ENCODE results near the gene PHACTR3. TPM values are rescaled to one million over a fixed set of nuclear protein-coding genes. Genes with fewer than 3 reads are reported as not detected.

Gene PHACTR3
- total and polyA plus RNA-seq, 2 donors: 0.62 to 2.7 TPM

DNA sequence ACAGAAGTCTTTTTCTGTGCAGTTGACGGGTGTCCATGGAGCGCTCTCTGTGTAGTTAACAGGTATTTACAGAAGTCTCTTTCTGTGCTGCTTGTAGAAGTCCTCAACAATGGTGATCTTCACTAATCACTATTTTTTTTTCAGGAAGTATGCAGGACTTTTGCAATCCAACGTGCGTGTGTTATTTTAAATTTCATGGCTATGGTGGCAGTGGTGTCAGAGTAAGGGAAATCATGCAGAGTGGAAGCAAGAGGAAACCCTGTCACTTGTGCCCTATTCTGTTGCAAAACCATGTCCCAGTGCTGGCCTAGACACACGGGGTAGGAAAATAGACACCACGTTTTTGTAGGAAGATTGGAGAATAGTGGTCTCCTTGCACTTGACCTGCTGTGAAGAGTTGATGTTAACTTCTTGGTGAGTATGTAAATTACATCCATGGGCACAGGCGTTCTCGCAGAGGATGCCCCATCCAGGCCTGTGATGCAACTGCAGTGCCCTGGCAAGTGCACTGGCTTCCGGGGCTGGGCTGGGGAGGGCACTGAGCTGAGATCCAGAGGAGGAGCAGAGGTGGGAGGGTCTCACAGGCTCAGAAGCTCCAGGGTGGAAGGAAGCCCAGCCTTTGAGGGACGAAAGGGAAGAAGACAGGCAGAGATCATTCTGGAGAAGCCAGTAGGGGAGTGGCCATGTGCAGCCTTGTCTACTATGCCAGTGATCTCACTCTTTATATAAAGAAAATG lies 182.6 kb downstream of the PHACTR3 start:
- no peak overlapping the region for H3K27ac ChIP-seq (ENCODE audit: low read depth)
- 72% methylated on average over 10 of the region's 10 CpGs for WGBS
- no peaks in the 10 kb centered on the region for H3K4me1 ChIP-seq (ENCODE audit: insufficient read depth)
- no peak overlapping the region for H3K4me3 ChIP-seq (ENCODE audit: low read depth, low read length)
- DNase-seq (ENCODE audit: extremely low spot score): no peak
- no peaks in the 10 kb centered on the region for H3K36me3 ChIP-seq (ENCODE audit: insufficient read depth)

DNA sequence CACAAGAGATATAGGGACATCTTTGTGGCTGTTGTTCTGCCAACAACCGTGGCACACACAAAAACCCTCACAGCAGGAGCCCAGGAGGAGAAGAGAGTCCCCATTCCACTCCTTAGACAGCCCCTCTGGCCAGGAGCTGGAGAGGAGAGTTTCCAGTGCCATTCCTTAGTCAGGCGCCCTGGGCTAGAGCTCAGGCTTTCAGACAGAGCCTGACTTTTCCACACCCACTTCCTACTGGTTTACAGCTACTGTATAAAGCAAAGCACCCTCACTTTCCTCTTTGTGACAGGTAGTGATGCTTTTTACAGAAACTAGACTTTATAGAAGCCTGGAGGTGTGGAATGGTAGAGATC lies 183.2 kb downstream of the PHACTR3 start:
- DNase-seq (ENCODE audit: extremely low spot score): no peak
- Histone ChIP-seq H3K27ac (ENCODE audit: low read depth) (no peak overlapping the region), H3K4me3 (ENCODE audit: low read depth, low read length) (no peak overlapping the region), H3K36me3 (ENCODE audit: insufficient read depth) (no peaks in the 10 kb centered on the region), H3K4me1 (ENCODE audit: insufficient read depth) (no peaks in the 10 kb centered on the region)
- WGBS: 41% methylated on average over 2 of the region's 2 CpGs

DNA sequence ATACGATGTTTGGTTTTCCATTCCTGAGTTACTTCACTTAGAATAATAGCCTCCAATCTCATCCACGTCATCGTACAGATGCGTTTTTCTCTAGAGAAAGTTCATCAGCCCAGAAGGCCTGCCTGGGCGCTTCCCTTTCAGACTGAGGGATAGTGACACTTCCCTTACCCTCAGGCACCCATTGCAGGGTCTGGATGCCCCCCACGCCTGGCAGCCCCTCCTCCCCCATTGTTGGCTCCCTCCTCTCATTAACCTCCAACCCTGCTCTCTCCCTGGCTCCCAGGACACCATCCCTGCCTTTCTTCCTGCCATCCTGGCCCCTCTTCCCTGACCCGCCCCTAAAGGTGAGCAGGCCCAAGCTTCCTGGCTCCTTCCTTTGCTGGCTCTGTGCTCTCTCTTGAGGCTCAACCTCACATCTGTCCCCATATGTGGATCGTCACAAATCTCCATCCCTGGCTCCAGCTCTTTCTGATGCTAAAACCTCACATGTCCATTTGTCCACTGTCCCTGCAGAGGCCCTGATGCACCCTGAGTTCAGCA lies 183.9 kb downstream of the PHACTR3 start:
- no peak overlapping the region for H3K27ac ChIP-seq (ENCODE audit: low read depth)
- no peak overlapping the region for H3K4me3 ChIP-seq (ENCODE audit: low read depth, low read length)
- no peaks in the 10 kb centered on the region for H3K36me3 ChIP-seq (ENCODE audit: insufficient read depth)
- no peak for DNase-seq (ENCODE audit: extremely low spot score)
- WGBS: 75% methylated on average over 8 of the region's 8 CpGs
- no peaks in the 10 kb centered on the region for H3K4me1 ChIP-seq (ENCODE audit: insufficient read depth)

DNA sequence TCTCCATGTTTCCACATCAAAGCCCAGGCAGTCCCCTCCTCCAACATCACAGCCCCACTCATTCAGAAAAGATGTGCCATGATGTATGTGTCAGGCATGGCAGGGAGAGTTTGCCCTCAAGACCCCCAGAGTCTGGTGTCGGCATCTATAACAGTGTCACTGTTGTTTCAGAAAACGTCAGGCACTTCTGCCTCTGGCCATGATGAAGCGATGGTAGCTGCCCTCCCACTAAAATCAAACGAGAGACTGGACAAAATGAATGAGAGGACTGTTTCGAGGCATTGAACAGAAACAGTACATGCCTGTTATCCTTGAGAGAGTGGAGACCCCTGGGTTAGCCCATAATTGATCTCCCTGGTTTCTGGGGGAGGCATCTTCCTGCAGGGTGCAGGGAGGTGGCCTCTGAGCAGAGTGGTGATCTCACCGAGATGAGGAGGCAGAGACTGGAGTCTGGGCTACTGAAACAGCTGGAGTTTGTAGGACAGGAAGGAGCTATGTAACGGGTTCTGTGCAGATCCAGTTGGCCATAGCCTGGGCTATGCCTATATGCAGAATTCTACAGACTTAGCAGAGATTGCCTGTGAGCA lies 184.6 kb downstream of the PHACTR3 start:
- Histone ChIP-seq H3K4me1 (ENCODE audit: insufficient read depth) (no peaks in the 10 kb centered on the region), H3K27ac (ENCODE audit: low read depth) (no peak overlapping the region), H3K36me3 (ENCODE audit: insufficient read depth) (no peaks in the 10 kb centered on the region), H3K4me3 (ENCODE audit: low read depth, low read length) (no peak overlapping the region)
- WGBS: 73% methylated on average over 7 of the region's 7 CpGs
- DNase-seq (ENCODE audit: extremely low spot score): no peak

DNA sequence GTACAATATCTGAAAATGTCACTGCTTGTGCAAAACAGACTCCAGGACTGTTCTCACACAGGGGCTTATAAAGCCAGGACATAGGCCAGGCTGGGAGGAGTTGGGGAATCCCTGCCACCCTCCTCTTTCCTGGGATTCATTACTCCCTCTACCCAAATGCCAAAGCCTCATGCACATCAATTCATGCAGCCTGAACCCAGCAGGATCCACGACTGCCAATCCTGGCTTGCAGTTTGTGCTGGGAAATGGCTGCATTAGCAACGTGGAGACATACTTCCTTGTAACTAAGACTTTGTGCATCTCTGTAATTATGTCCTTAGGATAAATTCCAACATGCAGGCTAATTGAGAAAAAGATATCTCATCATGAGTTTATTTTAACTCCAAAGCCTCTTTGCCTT lies 185.3 kb downstream of the PHACTR3 start:
- WGBS: 36% methylated on average over 2 of the region's 2 CpGs

DNA sequence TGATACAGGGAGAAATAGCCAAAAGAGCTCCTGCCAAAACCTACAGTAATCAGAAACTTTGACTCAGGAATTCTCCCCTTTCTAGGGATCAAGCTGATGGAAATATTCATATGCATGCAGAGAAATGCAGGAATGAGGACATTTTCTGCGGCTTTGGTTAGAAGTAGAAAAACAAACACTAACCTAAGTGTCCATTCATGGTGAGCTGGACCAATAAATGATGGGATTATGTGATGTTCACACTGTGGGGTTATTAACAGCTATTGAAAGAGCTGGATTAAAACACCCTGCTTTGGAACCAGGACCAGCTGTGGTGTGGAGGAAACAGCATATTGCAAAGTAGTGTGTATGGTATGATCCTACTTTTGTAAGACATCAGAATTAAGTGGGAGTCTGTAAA lies 186.0 kb downstream of the PHACTR3 start:
- no peak for DNase-seq (ENCODE audit: extremely low spot score)
- Histone ChIP-seq H3K4me3 (ENCODE audit: low read depth, low read length) (no peak overlapping the region), H3K36me3 (ENCODE audit: insufficient read depth) (no peaks in the 10 kb centered on the region), H3K27ac (ENCODE audit: low read depth) (no peak overlapping the region), H3K4me1 (ENCODE audit: insufficient read depth) (no peaks in the 10 kb centered on the region)
- WGBS: 62% methylated on average over 1 of the region's 1 CpG

More for the DNA sequence above, 185.3 kb downstream of the PHACTR3 start:
- no peaks in the 10 kb centered on the region for H3K4me1 ChIP-seq (ENCODE audit: insufficient read depth)
- DNase-seq (ENCODE audit: extremely low spot score): no peak
- H3K36me3 ChIP-seq (ENCODE audit: insufficient read depth): no peaks in the 10 kb centered on the region
- H3K27ac ChIP-seq (ENCODE audit: low read depth): no peak overlapping the region
- H3K4me3 ChIP-seq (ENCODE audit: low read depth, low read length): no peak overlapping the region

DNA sequence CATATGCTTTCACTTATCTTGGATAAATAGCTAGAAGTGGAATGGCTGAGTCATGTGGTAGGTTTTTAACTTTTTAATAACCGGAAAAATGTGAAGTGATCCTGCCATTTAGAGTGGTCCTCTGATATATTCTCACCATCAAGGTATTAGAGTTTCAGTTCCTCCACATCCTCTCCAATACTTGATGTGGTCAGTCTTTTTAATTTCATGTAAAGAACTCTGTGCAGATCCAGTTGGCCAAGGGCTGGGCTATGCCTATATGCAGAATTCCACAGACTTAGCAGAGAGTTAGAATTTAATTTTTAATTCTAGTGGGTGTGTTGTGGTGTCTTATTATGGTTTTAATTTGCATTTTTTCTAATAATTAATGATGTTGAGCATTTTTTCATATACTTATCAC lies 188.0 kb downstream of the PHACTR3 start:
- WGBS: 94% methylated on average over 1 of the region's 1 CpG
- no peak for DNase-seq (ENCODE audit: extremely low spot score)
- H3K4me3 ChIP-seq (ENCODE audit: low read depth, low read length): no peak overlapping the region
- no peaks in the 10 kb centered on the region for H3K36me3 ChIP-seq (ENCODE audit: insufficient read depth)
- no peak overlapping the region for H3K27ac ChIP-seq (ENCODE audit: low read depth)
- H3K4me1 ChIP-seq (ENCODE audit: insufficient read depth): no peaks in the 10 kb centered on the region

DNA sequence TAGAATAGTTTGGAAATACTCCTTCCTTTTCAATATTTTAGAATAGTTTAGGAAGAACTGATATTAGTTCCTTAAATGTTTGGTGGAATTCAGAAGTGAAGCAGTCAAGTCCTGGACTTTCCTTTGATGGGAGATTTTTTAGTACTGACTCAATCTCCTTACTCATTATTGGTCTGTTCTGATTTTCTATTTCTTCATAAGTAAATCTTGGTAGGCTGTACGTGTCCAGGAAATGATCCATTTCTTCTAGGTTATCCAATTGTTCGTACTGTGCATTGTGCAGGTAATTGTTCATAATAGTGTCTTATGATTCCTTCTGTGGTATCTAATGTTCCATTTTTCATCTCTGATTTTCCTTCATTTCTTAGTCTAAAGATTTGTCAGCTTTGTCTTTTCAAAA lies 190.2 kb downstream of the PHACTR3 start:
- no peak overlapping the region for H3K27ac ChIP-seq (ENCODE audit: low read depth)
- 69% methylated on average over 2 of the region's 2 CpGs for WGBS
- H3K36me3 ChIP-seq (ENCODE audit: insufficient read depth): no peaks in the 10 kb centered on the region
- no peak overlapping the region for H3K4me3 ChIP-seq (ENCODE audit: low read depth, low read length)
- H3K4me1 ChIP-seq (ENCODE audit: insufficient read depth): no peaks in the 10 kb centered on the region
- no peak for DNase-seq (ENCODE audit: extremely low spot score)

DNA sequence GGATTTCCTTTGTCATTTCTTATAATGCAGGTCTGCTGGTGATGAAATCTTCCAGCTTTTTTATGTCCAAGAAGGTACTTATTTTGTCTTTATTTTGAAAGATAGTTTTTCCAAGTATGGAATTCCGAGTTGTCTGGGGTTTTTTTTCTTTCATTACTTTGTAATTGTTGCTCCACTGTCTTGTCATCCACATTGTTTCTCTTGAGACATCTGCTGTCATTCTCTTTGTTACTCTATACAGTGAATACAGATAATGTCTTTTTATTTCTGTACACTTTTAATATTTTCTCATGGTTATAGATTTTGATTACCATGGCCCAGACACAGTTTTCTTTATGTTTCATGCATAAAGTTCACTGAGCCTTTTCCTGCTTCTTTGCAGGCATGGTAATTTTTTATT lies 196.0 kb downstream of the PHACTR3 start:
- 40% methylated on average over 1 of the region's 1 CpG for WGBS
- Histone ChIP-seq H3K4me1 (ENCODE audit: insufficient read depth) (no peaks in the 10 kb centered on the region), H3K36me3 (ENCODE audit: insufficient read depth) (no peaks in the 10 kb centered on the region), H3K27ac (ENCODE audit: low read depth) (no peak overlapping the region), H3K4me3 (ENCODE audit: low read depth, low read length) (no peak overlapping the region)
- no peak for DNase-seq (ENCODE audit: extremely low spot score)

DNA sequence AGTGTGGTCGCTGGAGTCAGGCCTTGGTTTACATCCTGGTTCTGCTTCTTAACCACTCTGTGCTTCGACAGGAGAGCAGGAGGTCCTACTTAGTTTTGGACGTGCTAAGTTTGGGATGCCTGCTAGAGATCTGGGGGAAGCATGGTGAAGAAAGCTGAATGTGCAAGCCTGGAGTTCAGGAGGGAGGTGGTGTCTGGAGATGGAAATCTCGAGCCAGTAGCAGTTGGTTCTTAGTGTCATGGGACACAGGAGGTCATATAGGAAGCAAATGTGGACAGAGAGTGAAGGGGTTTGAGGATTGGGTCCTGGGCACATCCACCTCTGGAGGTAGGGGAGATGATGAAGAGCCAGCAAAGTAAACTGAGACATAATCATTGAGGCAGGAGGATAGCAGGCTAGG lies 197.7 kb downstream of the PHACTR3 start:
- WGBS: 82% methylated on average over 4 of the region's 4 CpGs
- Histone ChIP-seq H3K4me3 (ENCODE audit: low read depth, low read length) (no peak overlapping the region), H3K36me3 (ENCODE audit: insufficient read depth) (no peaks in the 10 kb centered on the region), H3K4me1 (ENCODE audit: insufficient read depth) (no peaks in the 10 kb centered on the region), H3K27ac (ENCODE audit: low read depth) (no peak overlapping the region)
- DNase-seq (ENCODE audit: extremely low spot score): no peak

DNA sequence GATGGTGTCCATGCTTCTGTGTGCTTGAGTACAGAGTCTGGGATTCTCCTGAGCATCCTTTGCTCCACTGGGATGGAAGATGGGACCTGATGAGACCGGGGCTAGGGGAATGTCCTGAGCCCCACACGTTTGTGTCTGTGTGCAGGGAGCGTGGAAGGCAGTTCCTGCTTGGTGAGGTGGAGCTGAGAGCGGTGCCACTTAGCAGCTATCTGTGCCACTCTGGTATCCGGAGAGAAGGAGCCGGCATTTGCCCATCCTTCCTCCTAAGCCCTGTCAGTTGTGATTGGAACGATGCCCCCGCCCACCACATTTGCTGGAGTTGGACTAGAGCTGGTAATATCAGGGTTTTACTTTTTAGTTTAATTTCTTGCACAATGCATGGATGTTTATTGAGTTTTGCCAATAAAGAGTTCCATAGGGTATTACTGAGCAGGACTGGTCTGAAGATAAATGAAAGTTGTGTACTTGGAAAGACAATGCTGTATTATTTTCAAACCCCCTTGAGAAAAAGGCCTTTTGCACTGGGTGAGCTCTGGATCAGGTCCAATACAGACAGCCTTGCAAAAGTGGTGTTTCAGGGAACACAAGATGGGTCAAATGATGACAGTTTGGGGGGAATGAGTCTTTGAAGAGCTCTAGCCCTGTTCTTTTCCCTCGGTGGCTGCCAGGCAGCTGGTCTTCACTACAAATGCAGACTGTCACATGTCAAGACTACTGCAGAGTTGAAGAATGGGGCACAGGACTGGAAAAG lies 198.3 kb downstream of the PHACTR3 start:
- no peaks in the 10 kb centered on the region for H3K4me1 ChIP-seq (ENCODE audit: insufficient read depth)
- no peaks in the 10 kb centered on the region for H3K36me3 ChIP-seq (ENCODE audit: insufficient read depth)
- DNase-seq (ENCODE audit: extremely low spot score): no peak
- no peak overlapping the region for H3K27ac ChIP-seq (ENCODE audit: low read depth)
- WGBS: 81% methylated on average over 9 of the region's 9 CpGs
- no peak overlapping the region for H3K4me3 ChIP-seq (ENCODE audit: low read depth, low read length)

DNA sequence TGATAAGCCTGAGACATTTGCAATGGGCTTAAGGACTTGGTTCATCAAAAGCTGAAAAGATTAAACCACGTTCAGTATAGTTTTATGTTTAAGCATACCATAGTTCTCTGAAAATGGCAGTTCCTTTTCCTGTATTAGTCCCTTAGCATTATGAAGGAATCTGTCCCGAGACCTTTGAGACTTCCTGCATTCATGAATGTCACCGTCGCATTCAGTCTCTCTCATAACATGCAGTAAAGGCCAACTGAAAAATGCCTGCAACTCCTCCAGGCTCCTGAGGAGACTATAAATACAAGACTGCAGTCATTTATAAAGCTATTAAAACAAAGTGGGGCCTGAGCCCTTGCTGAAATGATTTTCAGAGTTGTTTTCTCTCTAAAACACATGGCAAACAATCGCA lies 200.0 kb downstream of the PHACTR3 start:
- Histone ChIP-seq H3K36me3 (ENCODE audit: insufficient read depth) (no peaks in the 10 kb centered on the region), H3K4me3 (ENCODE audit: low read depth, low read length) (no peak overlapping the region), H3K4me1 (ENCODE audit: insufficient read depth) (no peaks in the 10 kb centered on the region), H3K27ac (ENCODE audit: low read depth) (no peak overlapping the region)
- no peak for DNase-seq (ENCODE audit: extremely low spot score)
- WGBS: 18% methylated on average over 5 of the region's 5 CpGs

DNA sequence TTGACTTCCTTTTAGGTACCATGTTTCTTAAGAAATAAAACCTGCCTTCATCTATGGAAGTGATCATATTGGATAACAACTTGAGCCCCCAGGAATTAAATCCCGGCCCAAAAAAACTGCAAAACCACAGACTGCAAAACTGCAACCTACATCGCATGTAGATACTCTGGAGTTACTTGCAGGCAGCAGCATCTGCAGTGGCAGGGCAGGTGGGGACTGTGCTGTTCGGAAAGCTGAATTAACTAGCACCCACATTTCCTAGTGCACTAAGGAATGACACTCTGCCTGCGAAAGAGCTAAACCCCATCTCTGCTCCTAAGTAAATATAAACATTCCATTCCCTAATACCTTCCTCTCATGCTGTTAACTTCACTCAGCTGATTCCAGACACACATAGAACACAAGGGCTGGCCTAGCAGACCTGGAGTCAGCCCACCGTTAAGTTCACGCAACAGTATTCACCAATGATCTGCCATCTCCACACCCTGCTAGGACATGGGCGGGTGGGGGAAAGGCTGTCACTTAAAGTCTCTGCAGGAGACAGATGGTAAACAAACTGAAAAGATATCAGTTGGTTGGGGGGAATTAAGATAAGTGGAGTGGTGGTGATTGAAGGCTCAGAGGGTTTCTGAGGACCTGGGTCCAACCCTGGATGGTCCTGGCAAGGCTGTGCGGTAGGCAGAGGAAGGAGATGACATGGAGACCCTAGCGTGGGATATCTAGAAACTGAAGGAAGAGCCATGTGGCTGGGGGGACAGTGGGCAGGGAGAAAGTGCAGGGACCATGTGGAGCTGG lies 200.7 kb downstream of the PHACTR3 start:
- Histone ChIP-seq H3K4me3 (ENCODE audit: low read depth, low read length) (no peak overlapping the region), H3K36me3 (ENCODE audit: insufficient read depth) (no peaks in the 10 kb centered on the region), H3K27ac (ENCODE audit: low read depth) (no peak overlapping the region), H3K4me1 (ENCODE audit: insufficient read depth) (no peaks in the 10 kb centered on the region)
- DNase-seq (ENCODE audit: extremely low spot score): no peak
- WGBS: 71% methylated on average over 9 of the region's 9 CpGs
